Stimulated activated naive CD4-positive, alpha-beta T cell treated with Interleukin-2 at 50 U/mL for 16 hours (primary cell): Measurements from ENCODE around the gene TSPAN14.

Experiments used
- DNase-seq: peaks from one replicate; lab custom pipeline; 2025; lab: John Stamatoyannopoulos, UW

The TSPAN14 gene

DNA sequence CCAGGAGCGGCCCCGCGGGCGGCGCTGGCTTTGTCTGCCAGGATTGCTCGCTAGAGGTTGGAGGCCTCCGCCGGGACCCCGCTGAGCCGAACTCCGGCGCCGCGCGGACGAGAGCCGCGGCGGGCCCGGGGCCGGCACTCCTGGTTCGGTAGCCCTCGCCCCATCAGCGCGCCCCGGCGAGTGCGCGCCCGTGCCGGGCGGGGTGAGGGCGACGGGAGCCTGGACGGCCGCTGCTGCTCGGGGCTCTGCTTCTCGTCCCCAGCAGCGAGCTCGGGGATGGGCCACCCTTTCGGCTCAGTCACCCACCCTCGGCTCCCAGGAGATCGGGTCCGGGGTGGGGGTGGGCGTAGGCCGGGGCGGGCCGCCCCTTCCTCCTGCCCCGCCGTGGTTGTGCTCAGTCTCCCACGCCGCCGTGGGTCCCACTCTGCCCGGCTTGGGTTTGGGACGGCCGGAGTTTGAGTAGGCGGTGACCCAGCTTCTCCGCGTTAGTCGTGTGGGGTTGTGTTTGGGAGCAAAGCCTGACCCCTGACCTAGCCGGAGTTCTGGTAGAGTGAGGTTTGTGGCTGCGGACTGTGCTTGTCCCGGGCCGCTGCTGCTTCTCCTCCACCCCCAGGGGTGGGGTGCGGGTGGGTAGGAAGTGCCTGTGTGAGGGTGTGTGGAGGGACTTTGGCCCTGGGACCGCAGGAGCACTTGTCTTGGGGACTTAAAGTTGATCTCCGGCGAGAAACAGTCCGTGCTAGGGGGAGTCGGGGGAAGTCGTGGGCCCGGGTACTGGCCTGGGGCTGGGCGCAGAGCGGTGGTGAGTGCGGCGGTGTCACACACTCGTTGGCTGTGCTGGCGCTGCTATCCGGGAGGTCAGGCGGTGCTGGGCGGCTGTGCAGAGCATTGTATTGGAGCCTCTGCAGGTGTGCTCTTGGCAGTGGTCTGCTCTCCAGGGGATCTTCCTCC, 677 bp downstream of the TSPAN14 start:
- DNase-seq, result peak; percentile 33

- DNase-seq, result no peak
Measured at GRCh38 chr10:80455461-80456349, 1.6 kb downstream of the TSPAN14 start.

- no peak for DNase-seq
Measured at GRCh38 chr10:80457554-80458262, 3.6 kb downstream of the TSPAN14 start.

DNA sequence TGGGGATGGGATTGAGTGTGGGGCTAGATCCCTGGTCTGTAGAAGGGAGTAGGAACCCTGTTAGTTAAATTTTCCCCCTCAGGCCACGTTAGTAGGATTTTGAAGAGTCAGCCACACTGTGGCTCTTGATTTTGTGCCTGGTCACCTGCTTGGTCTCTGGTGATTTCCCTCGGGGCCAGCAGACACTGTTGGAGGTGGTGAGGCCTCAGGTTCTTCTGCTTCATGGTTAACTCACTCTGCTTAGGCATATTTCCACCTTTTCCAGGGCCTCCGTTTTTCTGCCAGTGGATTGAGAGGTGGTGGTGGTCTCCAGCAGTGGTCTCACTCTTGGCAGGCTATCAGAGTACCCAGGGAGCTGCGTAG, 4.1 kb downstream of the TSPAN14 start:
- DNase-seq, result no peak

- no peak for DNase-seq
Measured at GRCh38 chr10:80458638-80459037, 4.5 kb downstream of the TSPAN14 start.

DNA sequence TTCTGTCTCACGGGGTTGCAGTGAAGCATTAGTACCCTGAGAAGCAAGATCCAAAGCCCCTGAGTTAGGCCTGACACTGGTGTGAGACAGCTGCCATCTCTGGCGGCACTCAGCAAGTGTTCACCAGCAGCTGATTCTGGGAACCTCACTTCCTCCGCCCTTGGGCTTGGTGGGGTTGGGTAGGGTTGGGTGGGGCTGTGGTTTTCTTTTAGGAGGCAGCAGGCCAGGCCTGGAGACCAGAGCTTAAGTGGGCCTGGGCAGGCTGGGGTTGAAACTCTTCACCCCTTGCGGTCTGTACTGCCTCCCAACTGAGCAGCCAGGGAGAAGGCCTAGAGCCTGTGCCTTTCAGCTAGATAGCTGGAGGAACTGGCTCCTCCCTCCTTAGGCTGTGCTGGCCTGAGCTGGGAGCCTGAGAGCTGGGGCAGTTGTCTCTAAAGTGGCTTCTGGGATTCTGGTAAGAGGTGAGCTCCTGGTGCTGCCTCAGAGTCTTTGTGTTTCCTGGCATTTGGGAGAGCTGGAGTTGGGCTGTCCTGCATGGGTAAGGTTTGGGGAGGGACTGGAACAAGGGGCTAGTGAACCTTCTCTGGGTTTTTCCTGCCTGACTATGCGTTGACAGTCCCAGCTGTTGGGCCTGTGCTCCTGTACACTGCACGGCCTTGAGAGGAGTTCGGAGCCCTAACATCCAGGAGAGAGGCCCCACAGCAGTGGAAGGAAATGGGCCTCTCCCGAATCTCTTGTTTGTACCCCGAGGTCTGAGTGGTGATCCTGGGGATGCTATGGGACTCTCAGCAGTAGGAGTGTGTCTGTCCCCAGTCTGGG, 5.1 kb downstream of the TSPAN14 start:
- peak; percentile 63 for DNase-seq

DNA sequence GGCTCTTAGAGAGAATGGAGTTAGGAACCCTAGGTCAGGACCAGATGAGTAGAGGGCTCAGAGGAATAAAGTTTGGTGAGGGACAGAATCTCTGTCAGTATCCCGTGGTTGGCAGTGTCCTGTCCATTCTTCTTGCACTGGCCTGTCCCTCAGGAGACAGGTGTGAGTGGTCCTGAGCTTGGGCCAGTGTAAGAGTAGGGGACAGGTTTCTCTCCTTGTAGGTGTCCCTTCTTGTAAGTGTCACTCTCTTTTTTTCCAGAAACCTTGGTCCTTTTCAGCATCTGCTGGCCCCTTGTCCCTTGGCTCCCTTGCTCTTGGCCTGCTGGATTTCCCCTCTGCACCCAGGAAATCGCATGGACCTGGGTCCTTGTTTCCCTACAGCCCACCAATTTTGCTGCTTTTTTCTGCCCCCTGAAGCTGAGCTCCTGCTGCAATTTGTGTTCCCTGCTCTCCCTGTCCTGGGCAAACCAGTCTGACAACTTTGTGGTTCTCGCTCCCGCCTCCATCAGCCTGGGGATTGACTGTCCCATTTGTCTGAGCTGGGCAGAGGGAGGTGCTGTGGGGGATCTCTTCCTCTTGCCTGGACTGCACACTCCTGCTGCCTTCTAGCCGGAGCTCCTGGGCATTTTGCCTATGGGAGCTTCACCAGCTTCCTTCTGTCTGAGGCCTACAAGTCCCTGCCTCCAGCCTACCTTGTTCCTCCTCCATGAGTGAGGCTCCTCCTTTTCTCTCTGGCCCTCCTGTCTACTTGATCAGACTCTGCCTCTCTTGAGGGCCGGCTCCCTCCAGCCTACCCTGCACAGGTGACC, 6.5 kb downstream of the TSPAN14 start:
- no peak for DNase-seq

DNA sequence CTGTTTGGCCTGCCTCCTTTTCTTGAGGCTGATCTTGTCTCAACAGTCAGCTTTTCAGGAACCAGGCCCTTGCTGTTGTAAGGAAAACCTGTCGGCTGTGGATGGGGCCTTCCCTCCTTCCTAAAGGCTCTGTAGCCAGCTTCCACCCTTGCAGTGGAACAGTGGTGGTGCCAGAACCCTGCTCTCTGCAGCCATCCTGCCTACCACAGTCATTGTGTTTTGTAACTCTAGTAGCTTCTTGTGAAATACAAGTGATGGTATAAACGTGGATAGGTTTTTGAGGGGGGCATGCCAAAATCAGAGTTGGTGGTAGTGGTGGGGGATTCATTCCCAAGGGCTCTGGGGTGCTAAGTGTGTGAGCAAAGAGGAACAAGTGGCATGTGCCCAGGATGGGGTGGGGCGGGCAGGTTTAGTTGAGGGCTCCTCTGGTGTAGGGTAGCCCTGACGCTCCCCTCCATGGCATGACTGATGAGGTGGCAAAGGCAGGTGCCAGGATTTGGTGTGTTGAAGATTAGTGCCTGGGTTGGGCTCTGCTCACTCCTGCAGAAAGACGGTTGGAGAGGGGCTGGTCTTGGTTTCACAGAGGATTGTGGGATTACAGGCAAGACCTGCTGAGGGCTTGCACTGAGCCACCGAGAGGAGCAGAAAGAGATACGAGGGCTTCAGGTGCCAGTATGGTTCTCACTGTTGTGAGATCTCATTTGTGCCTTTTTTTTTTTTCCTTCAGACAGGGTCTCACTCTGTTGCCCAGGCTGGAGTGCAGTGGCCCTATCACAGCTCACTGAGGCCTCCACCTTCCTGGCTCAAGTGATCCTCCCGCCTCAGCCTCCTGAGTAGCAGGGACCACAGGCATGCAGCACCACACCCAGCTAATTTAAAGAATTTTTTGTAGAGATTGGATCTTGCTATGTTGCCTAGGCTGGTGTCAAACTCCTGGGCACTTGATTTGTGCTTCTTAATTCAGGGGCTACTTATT, 7.4 kb downstream of the TSPAN14 start:
- DNase-seq, result no peak

GRCh38 chr10:80462299-80462980, 8.3 kb downstream of the TSPAN14 start:
- no peak for DNase-seq

- DNase-seq, result no peak
Measured at GRCh38 chr10:80462981-80463741, 9.1 kb downstream of the TSPAN14 start.

DNA sequence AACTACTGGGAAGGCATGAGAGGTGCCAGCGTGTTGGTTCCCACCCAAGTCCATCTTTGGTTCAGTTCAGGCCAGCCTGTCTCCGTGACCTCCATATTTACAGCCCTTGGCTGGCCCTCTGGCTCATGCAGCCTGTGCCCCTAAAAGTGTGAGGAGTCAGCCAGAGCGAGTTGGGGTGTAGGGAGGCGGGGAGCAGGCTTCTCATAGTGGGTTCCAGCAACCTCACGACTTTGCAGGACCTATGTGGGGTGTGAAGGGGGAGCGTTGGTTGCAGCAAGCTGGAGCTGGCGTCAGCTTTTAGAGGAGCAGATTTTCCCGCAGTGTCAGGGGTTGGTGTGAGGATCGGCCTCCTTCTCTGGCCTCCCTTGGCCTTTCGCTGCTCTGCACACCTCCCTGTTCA, 9.8 kb downstream of the TSPAN14 start:
- DNase-seq, result no peak

- DNase-seq, result peak; percentile 13
Measured at GRCh38 chr10:80464557-80465450, 10.7 kb downstream of the TSPAN14 start.

DNA sequence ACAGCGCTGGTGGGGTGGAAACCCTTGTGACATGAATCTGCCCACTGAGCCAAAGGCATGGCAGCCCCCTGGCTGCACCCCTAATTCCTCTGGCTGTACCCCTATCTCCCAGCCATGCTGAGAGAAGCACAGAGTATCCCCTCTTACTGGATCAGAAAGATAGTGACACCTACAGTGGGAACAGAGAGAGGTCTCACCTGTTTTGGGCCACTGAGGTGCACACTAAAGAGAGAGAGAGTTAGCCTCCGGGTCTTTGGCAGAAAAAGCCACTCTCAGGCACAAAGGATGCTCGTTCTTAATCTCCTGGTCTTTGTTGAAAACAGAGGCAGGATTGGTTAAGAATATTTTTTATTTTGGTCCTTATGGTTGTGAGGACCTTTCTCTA, 11.3 kb downstream of the TSPAN14 start:
- DNase-seq, result no peak

- peak; percentile 49 for DNase-seq
Measured at GRCh38 chr10:80465839-80466590, 11.9 kb downstream of the TSPAN14 start.

- DNase-seq, result no peak
Measured at GRCh38 chr10:80466724-80467326, 12.7 kb downstream of the TSPAN14 start.

DNA sequence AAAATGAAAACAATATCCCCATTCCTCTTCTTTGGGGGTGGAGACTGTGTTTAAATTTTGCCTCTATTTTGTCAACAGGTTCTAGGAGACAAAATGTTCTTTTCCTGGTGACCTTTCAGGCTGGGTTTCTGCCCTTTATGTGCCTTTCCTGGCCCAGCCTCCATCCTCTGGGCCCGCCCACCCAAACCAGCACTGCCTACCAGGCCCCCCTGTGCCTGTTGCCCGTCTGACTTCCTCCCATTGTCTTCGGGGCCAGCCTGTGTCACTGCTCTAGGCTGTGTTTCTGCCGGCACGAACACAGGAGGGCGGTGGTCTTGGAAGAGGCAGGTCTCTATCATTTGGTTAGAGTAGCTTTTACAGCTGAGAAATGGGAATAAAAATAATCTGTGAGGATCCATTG, 13.9 kb downstream of the TSPAN14 start:
- peak; percentile 41 for DNase-seq
